K562 (cell line): Measurements from ENCODE around the gene GBF1. TPM values are rescaled to one million over a fixed set of nuclear protein-coding genes. Genes with fewer than 3 reads are reported as not detected.

Source experiments
- CBX5 ChIP-seq: IDR thresholded peaks from 2 replicates; pipeline ENCODE4 v1.6.1; 2014; ENCODE audit warnings: low read depth, borderline replicate concordance
- ELF1 ChIP-seq: fragments of 200-800 bp; sonication (Bioruptor generic); IDR thresholded peaks from 2 replicates; pipeline ENCODE4 v1.6.1; 2016; ENCODE audit warnings: missing genetic modification characterization, missing compliant biosample characterization
- GABPB2 ChIP-seq: fragments of 250-450 bp; sonication (Bioruptor Pico); conservative IDR thresholded peaks from 2 replicates; pipeline ENCODE4 v1.5.1; 2021; ENCODE audit warnings: mild to moderate bottlenecking
- MAFK ChIP-seq: IDR thresholded peaks from 2 replicates; pipeline ENCODE4 v1.6.1; 2011; ENCODE audit warnings: low read length, improper control_type of control experiment
- NEUROD1 ChIP-seq: fragments of 150-350 bp; IDR thresholded peaks from 2 replicates; pipeline ENCODE4 v1.6.1; 2014; ENCODE audit warnings: borderline replicate concordance, low read length, low read depth; ENCODE audit not compliant: partially characterized antibody
- SIN3A ChIP-seq, 2 experiments: fragments of 150-350 bp in 1 of 2; IDR thresholded peaks; 2 replicates each; pipeline ENCODE4 v1.6.1; 2011 to 2016; ENCODE audit warnings: borderline replicate concordance in 2 of 2, low read depth in 2 of 2, low read length in 2 of 2, mild to moderate bottlenecking in 2 of 2, moderate library complexity in 2 of 2; ENCODE audit not compliant: control insufficient read depth in 1 of 2
- ZNF143 ChIP-seq: sonication (generic); formaldehyde crosslinking; IDR thresholded peaks from 2 replicates; pipeline ENCODE4 v1.9.0; 2022; ENCODE audit warnings: mild to moderate bottlenecking, missing genetic modification reagents
- ZNF589 ChIP-seq: fragments of 200-800 bp; sonication (Bioruptor generic); IDR thresholded peaks from 2 replicates; pipeline ENCODE4 v1.6.1; 2016; ENCODE audit warnings: low read depth, missing genetic modification characterization, missing compliant biosample characterization
- polyA plus RNA-seq, 8 experiments: library from polyadenylated mRNA; depleted of rRNA in 4 of 8; stranded (reverse) in 5 of 8; unstranded in 3 of 8; fragments of >200 nt; fragmentation: Nextera tagmentation in 2 of 8; fragmentation: Illumina TruSeq in 1 of 8; extraction: Ambion mirVana in 2 of 8; extraction: Trizol in 1 of 8; gene quantifications; 2 replicates each; pipeline versions ENCODE4 v1.2.1 to v1.2.3, GENCODE V29; 2011 to 2014; ENCODE audit warnings: inconsistent platforms in 1 of 8, missing spikeins in 1 of 8
- total RNA-seq, 7 experiments: library from RNA; depleted of rRNA in 6 of 7; stranded (reverse); fragments of >200 nt in 6 of 7; fragmentation: Illumina TruSeq in 2 of 7; extraction: Trizol in 2 of 7; gene quantifications; 2 replicates each; pipeline versions ENCODE4 v1.2.1 to v1.2.3, GENCODE V29; 2011 to 2021; ENCODE audit warnings: low replicate concordance in 1 of 7
- TF ChIP-seq, protein P1 (sequence below): fragments of 450-650 bp; IDR thresholded peaks from 2 replicates; pipeline ENCODE4 v1.7.1; 2018; ENCODE audit warnings: mild to moderate bottlenecking, low read depth; ENCODE audit not compliant: partially characterized antibody

GBF1 gene
- total and polyA plus RNA-seq, 9 of the 15 experiments (the other 6 are each of a cell fraction or from before 2014, with no cell fraction given), result 0.69 to 28.0 (median 10.3) TPM

DNA sequence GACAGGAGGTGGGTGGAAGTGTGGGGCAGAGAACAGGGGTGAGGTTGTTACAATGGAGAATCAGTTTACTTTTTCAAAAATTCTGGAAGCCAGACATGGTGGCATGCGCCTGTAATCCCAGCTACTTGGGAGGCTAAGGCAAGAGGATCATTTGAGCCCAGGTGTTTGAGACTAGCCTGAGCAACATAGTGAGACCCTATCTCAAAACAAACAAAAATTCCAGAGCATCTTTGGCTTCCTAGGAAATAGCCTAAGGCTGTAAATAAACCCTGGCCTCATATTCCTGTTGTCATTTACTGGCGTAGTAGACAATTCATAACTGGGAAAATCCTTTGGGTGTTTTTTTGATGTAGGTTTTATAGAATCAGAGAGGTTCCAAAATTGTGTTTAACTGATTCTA lies 44.0 kb downstream of the GBF1 start (continued):
- TF ChIP-seq CBX5, result no peak
- TF ChIP-seq SIN3A (IDR thresholded peaks at IDR 0.05; ENCODE audit: borderline replicate concordance in 2 of 2, control insufficient read depth in 1 of 2, low read depth in 2 of 2, low read length in 2 of 2), result no peak
- no peak for TF ChIP-seq ZNF143 (CRISPR knock-in tag)
- TF ChIP-seq NEUROD1, result no peak
- no peak for TF ChIP-seq GABPB2 (CRISPR knock-in tag)
- no peak for TF ChIP-seq ZNF589
- no peak for TF ChIP-seq MAFK
- no peak for TF ChIP-seq ELF1 (tag)
- TF ChIP-seq, protein P1, sequence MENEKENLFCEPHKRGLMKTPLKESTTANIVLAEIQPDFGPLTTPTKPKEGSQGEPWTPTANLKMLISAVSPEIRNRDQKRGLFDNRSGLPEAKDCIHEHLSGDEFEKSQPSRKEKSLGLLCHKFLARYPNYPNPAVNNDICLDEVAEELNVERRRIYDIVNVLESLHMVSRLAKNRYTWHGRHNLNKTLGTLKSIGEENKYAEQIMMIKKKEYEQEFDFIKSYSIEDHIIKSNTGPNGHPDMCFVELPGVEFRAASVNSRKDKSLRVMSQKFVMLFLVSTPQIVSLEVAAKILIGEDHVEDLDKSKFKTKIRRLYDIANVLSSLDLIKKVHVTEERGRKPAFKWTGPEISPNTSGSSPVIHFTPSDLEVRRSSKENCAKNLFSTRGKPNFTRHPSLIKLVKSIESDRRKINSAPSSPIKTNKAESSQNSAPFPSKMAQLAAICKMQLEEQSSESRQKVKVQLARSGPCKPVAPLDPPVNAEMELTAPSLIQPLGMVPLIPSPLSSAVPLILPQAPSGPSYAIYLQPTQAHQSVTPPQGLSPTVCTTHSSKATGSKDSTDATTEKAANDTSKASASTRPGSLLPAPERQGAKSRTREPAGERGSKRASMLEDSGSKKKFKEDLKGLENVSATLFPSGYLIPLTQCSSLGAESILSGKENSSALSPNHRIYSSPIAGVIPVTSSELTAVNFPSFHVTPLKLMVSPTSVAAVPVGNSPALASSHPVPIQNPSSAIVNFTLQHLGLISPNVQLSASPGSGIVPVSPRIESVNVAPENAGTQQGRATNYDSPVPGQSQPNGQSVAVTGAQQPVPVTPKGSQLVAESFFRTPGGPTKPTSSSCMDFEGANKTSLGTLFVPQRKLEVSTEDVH, result no peak
